ENCODE data around the gene CCDC88C.
A peak's percentile ranks its signal among the peaks of the same experiment; 100 is the strongest.

The CCDC88C gene

DNA sequence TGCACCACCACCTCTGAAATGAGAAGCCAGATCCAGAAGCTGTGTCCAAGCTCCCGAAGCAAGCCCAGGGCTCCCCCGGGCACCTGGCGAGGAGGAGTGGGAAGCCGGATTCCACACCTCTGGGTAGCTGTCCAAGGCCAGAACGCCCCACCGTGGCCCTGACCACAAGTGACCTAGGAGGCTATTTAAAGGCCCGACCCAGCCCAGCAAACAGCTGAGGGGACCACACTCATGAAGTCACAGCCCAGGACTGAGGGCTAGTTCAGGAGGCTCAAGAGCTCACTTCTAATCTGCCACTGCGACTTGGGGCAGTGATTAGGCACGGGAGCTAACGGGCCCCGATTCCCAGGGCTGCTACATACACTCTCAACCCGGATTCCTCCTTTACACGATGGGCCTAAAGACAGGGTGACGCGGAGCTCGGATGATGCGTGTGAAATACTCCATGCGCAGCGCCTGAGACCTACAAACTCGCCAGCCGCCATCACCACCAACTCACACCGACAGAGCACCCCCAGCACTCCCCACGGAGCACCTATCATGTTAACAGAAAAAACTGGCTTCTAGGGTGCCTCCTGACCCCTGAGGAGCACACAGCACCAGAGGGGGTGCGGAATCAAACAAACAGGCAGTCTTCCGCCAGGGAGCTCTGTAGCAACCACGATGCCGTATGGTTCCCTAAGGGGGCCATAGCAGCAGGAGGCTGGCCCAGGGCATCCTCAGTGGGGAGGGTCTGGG lies 89.1 kb downstream of the CCDC88C start:
- DNase-seq (ENCODE audit: low spot score) (no peak), FAIRE-seq (no peak)

- no peak for DNase-seq (ENCODE audit: low spot score)
- FAIRE-seq: no peak
Observed at GRCh38 chr14:91327661-91328312, 89.8 kb downstream of the CCDC88C start.

GRCh38 chr14:91327250-91327595 lies 90.4 kb downstream of the CCDC88C start:
- DNase-seq (ENCODE audit: low spot score) (no peak), FAIRE-seq (no peak)

- DNase-seq (ENCODE audit: low spot score) (no peak), FAIRE-seq (no peak)
Observed at GRCh38 chr14:91326514-91327249, 90.9 kb downstream of the CCDC88C start.

DNA sequence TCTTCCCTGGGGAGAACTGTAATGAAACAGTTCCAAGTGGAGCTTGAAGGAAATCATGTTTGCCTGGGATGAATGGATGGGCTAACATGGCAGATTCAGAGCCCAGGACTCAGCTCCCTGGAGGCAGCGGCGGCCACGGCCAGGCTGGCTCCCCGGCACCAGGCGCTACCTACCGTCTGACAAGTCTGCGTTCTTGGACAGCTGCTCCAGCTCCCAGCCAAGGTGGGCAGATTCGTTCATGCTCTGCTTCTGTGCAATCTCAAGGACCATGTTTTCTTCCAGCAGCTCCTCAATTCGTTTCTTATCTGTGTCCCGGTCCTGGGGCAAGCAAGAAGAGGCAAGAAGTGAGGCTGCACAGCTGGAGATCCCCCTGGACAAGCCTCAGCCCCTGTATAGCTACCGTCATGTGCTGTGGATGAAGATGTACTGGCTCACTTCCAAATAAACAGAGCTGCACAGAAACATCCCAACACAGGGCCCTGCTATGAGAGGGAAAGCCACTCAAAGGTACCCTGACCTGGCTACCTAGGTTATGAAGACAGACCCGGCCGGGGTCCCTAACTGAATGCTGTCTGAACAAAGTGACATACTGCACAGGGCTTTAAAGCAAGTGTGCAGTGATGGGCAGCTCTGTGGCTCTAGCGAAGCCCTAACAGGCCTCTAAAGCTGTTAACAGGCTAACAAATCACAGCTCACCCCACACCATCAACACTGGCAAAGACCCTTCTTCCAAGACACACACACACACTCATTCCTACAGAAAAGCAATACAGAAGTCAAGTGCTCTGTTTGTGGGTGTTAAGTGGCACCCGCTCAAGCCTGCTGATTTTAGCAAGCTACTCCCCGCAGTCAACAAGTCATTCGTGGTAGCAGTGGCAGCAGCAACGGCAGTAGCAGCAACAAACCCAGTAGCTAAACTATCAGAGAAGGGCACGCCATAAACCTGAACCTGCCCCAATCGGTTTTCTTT lies 92.7 kb downstream of the CCDC88C start:
- FAIRE-seq (no peak), DNase-seq (ENCODE audit: low spot score) (no peak)

GRCh38 chr14:91323671-91324605 lies 93.7 kb downstream of the CCDC88C start:
- FAIRE-seq (no peak), DNase-seq (ENCODE audit: low spot score) (peak; percentile 55)

GRCh38 chr14:91323031-91323430 lies 94.6 kb downstream of the CCDC88C start:
- FAIRE-seq: no peak
- no peak for DNase-seq (ENCODE audit: low spot score)

DNA sequence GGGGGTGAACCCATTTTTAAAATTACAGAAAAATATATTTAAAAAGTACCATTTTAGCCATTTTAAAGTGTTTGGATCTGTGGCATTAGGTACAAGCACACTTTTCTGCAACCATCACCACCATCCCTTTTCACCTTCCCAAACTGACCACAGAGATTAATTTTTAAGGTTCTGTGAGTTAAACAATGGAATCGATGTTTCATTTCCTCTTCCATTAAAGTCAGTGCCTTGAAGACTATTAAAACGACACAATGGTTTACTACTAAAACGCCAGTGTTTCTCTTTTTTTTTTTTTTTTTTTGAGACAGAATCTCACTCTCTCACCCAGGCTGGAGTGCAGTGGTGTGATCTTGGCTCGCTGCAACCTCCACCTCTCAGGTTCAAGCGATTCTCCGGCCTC lies 95.0 kb downstream of the CCDC88C start:
- no peak for FAIRE-seq

GRCh38 chr14:91321131-91321530 lies 96.5 kb downstream of the CCDC88C start:
- DNase-seq (ENCODE audit: low spot score) (no peak), FAIRE-seq (no peak)

More for the DNA sequence above, 95.0 kb downstream of the CCDC88C start:
- DNase-seq (ENCODE audit: low spot score): no peak

DNA sequence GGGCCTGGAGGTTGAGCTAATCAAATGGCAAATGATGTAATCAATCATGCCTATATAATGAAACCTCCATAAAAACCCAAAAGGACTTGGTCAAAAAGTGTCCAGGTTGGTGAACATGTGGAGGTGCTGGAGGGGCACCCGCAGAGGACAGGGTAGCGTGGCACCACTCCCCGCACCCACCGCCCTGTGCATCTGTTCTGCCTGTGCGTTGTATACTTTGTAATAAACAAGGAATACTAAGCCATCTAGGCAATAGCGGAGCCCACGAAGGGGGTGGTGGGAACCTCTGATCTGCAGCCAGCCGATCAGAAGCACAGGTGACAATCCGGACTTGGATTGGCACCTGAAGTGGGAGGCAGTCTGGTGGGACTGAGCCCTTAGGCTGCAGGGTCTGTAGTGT lies 97.4 kb downstream of the CCDC88C start:
- DNase-seq (ENCODE audit: low spot score): no peak
- no peak for FAIRE-seq

DNA sequence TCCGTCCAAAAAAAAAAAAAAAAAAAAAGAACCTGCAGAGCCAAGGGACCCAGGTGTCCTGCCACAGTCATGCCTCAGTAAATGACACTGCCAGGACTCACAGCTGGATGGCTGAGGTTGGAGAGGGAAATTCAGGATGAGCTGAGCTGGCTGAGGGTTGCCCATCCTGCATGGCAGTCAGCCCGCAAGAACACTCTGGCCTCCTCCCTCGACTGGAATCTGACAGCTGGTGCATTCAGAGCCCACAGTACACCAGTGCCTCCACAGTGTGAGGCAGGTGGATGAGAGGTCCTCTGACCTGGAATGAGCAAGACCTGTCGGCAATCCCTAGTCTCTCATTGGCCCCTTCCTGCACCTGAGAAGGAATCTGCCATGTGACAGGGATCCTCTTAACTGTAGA lies 98.7 kb downstream of the CCDC88C start:
- no peak for FAIRE-seq
- DNase-seq (ENCODE audit: low spot score): no peak

GRCh38 chr14:91317381-91318308 lies 100.0 kb downstream of the CCDC88C start:
- FAIRE-seq (no peak), DNase-seq (ENCODE audit: low spot score) (peak; percentile 49)

- DNase-seq (ENCODE audit: low spot score) (no peak), FAIRE-seq (no peak)
Observed at GRCh38 chr14:91316761-91317160, 100.9 kb downstream of the CCDC88C start.

DNA sequence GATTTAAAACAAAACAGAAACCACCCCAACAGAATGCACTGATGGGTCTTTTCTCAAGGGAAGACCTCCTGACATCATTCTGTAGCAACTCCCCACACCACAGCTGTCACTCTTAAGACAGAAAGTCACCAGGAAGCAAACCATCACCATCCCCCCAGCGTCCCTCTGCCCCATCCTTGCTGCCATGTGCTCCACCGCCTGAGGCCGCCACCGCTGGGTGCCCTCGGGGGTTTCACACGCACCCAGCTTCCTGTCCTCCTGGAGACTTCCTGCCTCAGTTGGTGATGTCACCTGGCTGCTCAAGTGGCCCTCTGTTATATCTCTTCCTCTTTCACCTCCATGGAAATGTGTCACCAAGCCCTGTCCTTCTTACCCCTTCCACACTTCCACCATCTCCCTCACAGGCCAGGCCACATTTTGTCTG lies 101.8 kb downstream of the CCDC88C start:
- DNase-seq (ENCODE audit: low spot score) (no peak), FAIRE-seq (peak; percentile 27)

GRCh38 chr14:91313852-91314251 lies 103.8 kb downstream of the CCDC88C start:
- FAIRE-seq (no peak), DNase-seq (ENCODE audit: low spot score) (no peak)

DNA sequence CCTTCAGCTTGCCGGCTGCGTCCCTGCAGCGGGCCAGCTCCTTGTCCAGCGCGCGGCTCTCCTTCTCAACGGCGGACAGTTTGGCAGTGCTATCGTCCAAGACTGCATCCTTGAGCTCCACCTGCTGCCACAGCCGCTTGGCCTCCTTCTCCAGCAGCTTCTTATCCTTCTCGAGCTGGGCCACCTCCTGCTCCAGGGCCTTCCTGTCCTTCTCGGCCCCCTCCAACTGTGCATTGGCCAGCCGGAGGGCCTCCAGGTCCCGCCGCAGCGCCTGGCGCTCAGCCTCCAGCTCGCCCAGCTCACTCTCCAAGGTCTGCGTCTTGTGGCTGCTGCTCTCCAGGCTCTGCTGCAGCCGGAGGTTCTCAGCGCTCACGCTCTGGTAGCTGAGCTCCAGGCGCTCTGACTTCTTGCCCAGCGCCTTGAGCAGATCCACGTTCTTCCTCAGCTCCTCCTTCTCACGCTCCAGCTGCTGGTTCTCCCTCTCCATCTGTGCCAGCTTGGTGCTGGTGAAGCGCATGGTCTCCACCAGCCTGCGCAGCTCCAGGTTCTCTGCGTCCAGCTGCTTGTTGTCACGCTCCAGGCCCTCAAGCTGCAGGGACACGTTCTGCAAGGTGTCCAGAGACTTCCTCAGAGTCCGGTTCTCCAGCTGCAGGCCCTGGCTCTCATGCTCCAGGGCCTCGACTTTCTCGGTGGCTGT lies 104.3 kb downstream of the CCDC88C start:
- DNase-seq (ENCODE audit: low spot score) (no peak), FAIRE-seq (no peak)

GRCh38 chr14:91311284-91311662 lies 106.3 kb downstream of the CCDC88C start:
- FAIRE-seq: no peak

DNA sequence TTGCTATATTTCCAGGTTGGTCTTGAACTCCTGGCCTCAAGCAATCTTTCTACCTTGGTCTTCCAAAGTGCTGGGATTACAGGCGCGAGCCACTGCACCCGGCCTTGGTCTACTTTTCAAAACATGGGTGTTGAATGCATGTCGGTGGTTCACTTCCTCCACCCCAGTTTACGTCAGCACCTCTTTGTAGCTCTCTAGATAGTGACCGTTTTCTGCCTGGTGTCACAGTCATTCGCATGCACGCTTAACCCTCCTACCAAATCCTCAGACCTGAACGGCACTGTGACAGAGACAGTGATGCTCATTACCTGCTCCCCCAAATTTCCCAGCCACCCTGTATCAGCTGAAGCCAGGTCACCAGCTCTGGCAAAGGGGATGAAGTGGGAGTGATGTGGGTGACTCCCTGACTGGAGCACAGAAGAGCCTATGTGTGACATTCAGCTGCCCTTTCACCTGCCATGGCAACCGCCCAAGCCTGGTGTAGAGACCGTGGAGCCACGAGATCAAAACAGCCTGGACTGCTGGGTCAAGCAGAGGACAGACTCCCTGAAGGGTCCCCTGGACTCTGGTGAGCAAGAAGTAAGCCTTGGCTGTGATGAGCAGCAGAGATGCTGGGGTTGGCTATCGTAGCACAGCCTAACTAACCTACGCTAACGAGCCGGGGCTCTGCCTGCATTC lies 106.9 kb downstream of the CCDC88C start:
- no peak for DNase-seq (ENCODE audit: low spot score)
- FAIRE-seq: no peak

More at GRCh38 chr14:91311284-91311662, 106.3 kb downstream of the CCDC88C start:
- DNase-seq (ENCODE audit: low spot score): no peak
